Stimulated activated CD8-positive, alpha-beta memory T cell treated with anti-CD3 and anti-CD28 coated beads, Interleukin-7, amount 100 ng/mL, for 4 hours (primary cell): ENCODE results near the gene ANKRD29.
"Not testable (repeated sequence)": the region's sequence is repeated elsewhere in the genome, so short reads cannot be mapped to it uniquely, and the experiment has no call there.

ENCODE experiments used
- DNase-seq, 2 donors: peaks; one replicate each; pipeline ENCODE4 v3.0.0-alpha.2; 2020; ENCODE audit warnings: low read depth in 2 of 2

ANKRD29 gene

GRCh38 chr18:23645568-23646175 lies 17.0 kb downstream of the ANKRD29 start:
- DNase-seq: no peak

GRCh38 chr18:23643815-23644490 lies 18.8 kb downstream of the ANKRD29 start:
- DNase-seq: no peak

GRCh38 chr18:23641937-23642666 lies 20.6 kb downstream of the ANKRD29 start:
- DNase-seq: no peak

- DNase-seq: no peak
These were observed 21.5 kb downstream of the ANKRD29 start for GRCh38 chr18:23641143-23641720.

- DNase-seq: no peak
These were observed 22.7 kb downstream of the ANKRD29 start for GRCh38 chr18:23640052-23640451.

- DNase-seq: not testable (repeated sequence)
These were observed 26.3 kb downstream of the ANKRD29 start for GRCh38 chr18:23636433-23636832.

GRCh38 chr18:23636071-23636399 lies 26.7 kb downstream of the ANKRD29 start:
- DNase-seq: no peak

- no peak for DNase-seq
These were observed 27.2 kb downstream of the ANKRD29 start for GRCh38 chr18:23635283-23636070.

- DNase-seq: no peak
These were observed 28.0 kb downstream of the ANKRD29 start for GRCh38 chr18:23634692-23635091.

- no peak for DNase-seq
These were observed 30.1 kb downstream of the ANKRD29 start for GRCh38 chr18:23632615-23633014.

GRCh38 chr18:23631746-23632145 lies 31.0 kb downstream of the ANKRD29 start:
- DNase-seq: no peak

GRCh38 chr18:23631312-23631711 lies 31.4 kb downstream of the ANKRD29 start:
- DNase-seq: no peak

- no peak for DNase-seq
These were observed 33.2 kb downstream of the ANKRD29 start for GRCh38 chr18:23629444-23629946.

- no peak for DNase-seq
These were observed 34.7 kb downstream of the ANKRD29 start for GRCh38 chr18:23627970-23628369.

- DNase-seq: no peak
These were observed 35.4 kb downstream of the ANKRD29 start for GRCh38 chr18:23627321-23627720.

- no peak for DNase-seq
These were observed 36.0 kb downstream of the ANKRD29 start for GRCh38 chr18:23626451-23627279.

- DNase-seq: no peak
These were observed 39.7 kb downstream of the ANKRD29 start for GRCh38 chr18:23623040-23623439.

- DNase-seq: peak in 1 of 2 donors; percentile 1
These were observed 43.3 kb downstream of the ANKRD29 start for GRCh38 chr18:23619388-23619881.

GRCh38 chr18:23618862-23619387 lies 43.8 kb downstream of the ANKRD29 start:
- no peak for DNase-seq

- DNase-seq: no peak
These were observed 45.2 kb downstream of the ANKRD29 start for GRCh38 chr18:23617412-23618014.
